Gastroesophageal sphincter (tissue), 4 donors: ENCODE measurements around the gene TMA7. TPM values are rescaled to one million over a fixed set of nuclear protein-coding genes. Genes with fewer than 3 reads are reported as not detected.

ENCODE experiments used
- ATAC-seq: fragments of 150-250 bp; one replicate; pipeline ENCODE4 v1.9.1; 2016; ENCODE audit warnings: mild to moderate bottlenecking, moderate library complexity
- H3K27ac ChIP-seq, 4 donors: fragments of 200-600 bp; sonication (generic) in 3 of 4; 1 replicate in 3 of 4; 2 replicates in 1 of 4; pipeline ENCODE4 v1.5.1; 2016 to 2019
- H3K27me3 ChIP-seq: fragments of 200-600 bp; sonication (generic); one replicate; pipeline ENCODE4 v1.5.1; 2019
- H3K36me3 ChIP-seq, 2 donors: fragments of 200-600 bp; sonication (generic); one replicate each; pipeline ENCODE4 v1.5.1; 2019; ENCODE audit warnings: control low read depth in 1 of 2
- H3K4me1 ChIP-seq, 3 donors: fragments of 200-600 bp; sonication (generic); 1 replicate in 2 of 3; 2 replicates in 1 of 3; pipeline ENCODE4 v1.5.1; 2016 to 2019; ENCODE audit warnings: control low read depth in 2 of 3
- H3K4me3 ChIP-seq, 2 donors: fragments of 200-600 bp; sonication (generic); one replicate each; pipeline ENCODE4 v1.5.1; 2019; ENCODE audit warnings: mild to moderate bottlenecking in 1 of 2, moderate library complexity in 1 of 2
- H3K9me3 ChIP-seq, 3 donors: fragments of 200-600 bp; sonication (generic); one replicate each; pipeline ENCODE4 v1.5.1; 2017 to 2019; ENCODE audit warnings: control low read depth in 2 of 3
- CTCF ChIP-seq, 4 experiments: fragments of 200-600 bp in 2 of 4; fragments of 450-650 bp in 2 of 4; sonication (generic) in 1 of 4; IDR thresholded peaks; one replicate each; pipeline ENCODE4 v1.5.1; 2017 to 2019; ENCODE audit warnings: antibody characterized with exemption in 4 of 4, mild to moderate bottlenecking in 2 of 4, moderate library complexity in 2 of 4
- EP300 ChIP-seq: sonication (generic); formaldehyde crosslinking; IDR thresholded peaks from one replicate; pipeline ENCODE4 v1.6.1; 2017; ENCODE audit warnings: antibody characterized with exemption, mild to moderate bottlenecking
- POLR2A ChIP-seq, 2 donors: fragments of 450-650 bp; IDR thresholded peaks; one replicate each; pipeline ENCODE4 v1.6.1; 2017; ENCODE audit warnings: antibody characterized with exemption in 2 of 2, mild to moderate bottlenecking in 2 of 2, moderate library complexity in 1 of 2
- POLR2AphosphoS5 ChIP-seq: sonication (generic); formaldehyde crosslinking; IDR thresholded peaks from one replicate; pipeline ENCODE4 v1.6.1; 2017; ENCODE audit warnings: antibody characterized with exemption
- WGBS, 2 donors: methylation state at CpG; one replicate each; pipeline ENCODE4 v1.1.5; 2018; ENCODE audit warnings: low coverage in 1 of 2; 5-methylcytosine and 5-hydroxymethylcytosine counted together
- total RNA-seq, 4 donors: library from RNA; depleted of rRNA; stranded (reverse); fragments of >200 nt; gene quantifications; one replicate each; pipeline ENCODE4 v1.1.0, GENCODE V29; 2016

TMA7 gene
- total RNA-seq, 4 donors from 2014 or later, result 200 to 329 (median 260) TPM

GRCh38 chr3:48435223-48435595 lies 4.8 kb upstream of the TMA7 start:
- Histone ChIP-seq H3K36me3 (peaks cover 0 to 13% of the 10 kb centered on the region in 2 donors), H3K27ac (peak overlapping the region; percentile 69 to 99 (median 92)), H3K27me3 (no peaks in the 10 kb centered on the region), H3K4me3 (no peak overlapping the region), H3K9me3 (no peaks in the 10 kb centered on the region), H3K4me1 (peaks cover 6 to 63% (median 29%) of the 10 kb centered on the region in 3 donors)
- 38 to 96% methylated on average over 1 to 4 of the region's 4 CpGs for WGBS, 2 donors
- ATAC-seq, result no peak
- TF ChIP-seq POLR2A (IDR thresholded peaks at IDR 0.05) (no peak), POLR2AphosphoS5 (no peak), CTCF (IDR thresholded peaks at IDR 0.05) (no peak), EP300 (no peak)

- Histone ChIP-seq H3K4me1 (peaks cover 2 to 60% (median 24%) of the 10 kb centered on the region in 3 donors), H3K27me3 (no peaks in the 10 kb centered on the region), H3K9me3 (no peaks in the 10 kb centered on the region), H3K27ac (peak overlapping the region; percentile 69 to 99 (median 92)), H3K36me3 (peaks cover 0 to 13% of the 10 kb centered on the region in 2 donors), H3K4me3 (no peak overlapping the region)
- ATAC-seq, result peak; percentile 49
- 36 to 48% methylated on average over 3 to 4 of the region's 7 CpGs for WGBS, 2 donors
- TF ChIP-seq POLR2AphosphoS5 (peak; percentile 19), EP300 (no peak), CTCF (IDR thresholded peaks at IDR 0.05) (peak in 3 of 4 experiments; percentile 98 to 99 (median 99))
Measured at GRCh38 chr3:48435774-48436476, 4.1 kb upstream of the TMA7 start.

- no peak for TF ChIP-seq POLR2A (IDR thresholded peaks at IDR 0.05)
- no peak for TF ChIP-seq CTCF (IDR thresholded peaks at IDR 0.05)
- TF ChIP-seq POLR2AphosphoS5, result no peak
- TF ChIP-seq EP300, result no peak
- H3K27me3 ChIP-seq, result no peaks in the 10 kb centered on the region
- peaks cover 0 to 17% of the 10 kb centered on the region in 2 donors for H3K36me3 ChIP-seq
- WGBS, 2 donors, result 50% methylated on average over 1 of the region's 1 CpG
- no peaks in the 10 kb centered on the region for H3K9me3 ChIP-seq
- ATAC-seq, result no peak
- H3K4me3 ChIP-seq, result no peak overlapping the region
- H3K4me1 ChIP-seq, result peaks cover 2 to 64% (median 29%) of the 10 kb centered on the region in 3 donors
- peak overlapping the region in 3 of 4 donors; percentile 59 to 99 (median 98) for H3K27ac ChIP-seq
Measured at GRCh38 chr3:48436477-48436787, 3.6 kb upstream of the TMA7 start.

- 70 to 78% methylated on average over 7 of the region's 7 CpGs for WGBS, 2 donors
- H3K27ac ChIP-seq, result peak overlapping the region in 2 of 4 donors; percentile 98 to 99
- no peak overlapping the region for H3K4me3 ChIP-seq
- peaks cover 0 to 18% of the 10 kb centered on the region in 2 donors for H3K36me3 ChIP-seq
- ATAC-seq, result no peak
- TF ChIP-seq POLR2AphosphoS5 (no peak), CTCF (IDR thresholded peaks at IDR 0.05) (no peak), POLR2A (IDR thresholded peaks at IDR 0.05) (no peak), EP300 (no peak)
- no peaks in the 10 kb centered on the region for H3K9me3 ChIP-seq
- peaks cover 2 to 68% (median 34%) of the 10 kb centered on the region in 3 donors for H3K4me1 ChIP-seq
- no peaks in the 10 kb centered on the region for H3K27me3 ChIP-seq
Measured at GRCh38 chr3:48436855-48437254, 3.2 kb upstream of the TMA7 start.

GRCh38 chr3:48437812-48438211 lies 2.2 kb upstream of the TMA7 start:
- ATAC-seq, result no peak
- Histone ChIP-seq H3K27ac (no peak overlapping the region), H3K4me3 (no peak overlapping the region), H3K4me1 (peaks cover 2 to 72% (median 35%) of the 10 kb centered on the region in 3 donors), H3K27me3 (no peaks in the 10 kb centered on the region), H3K36me3 (peaks cover 0 to 19% of the 10 kb centered on the region in 2 donors), H3K9me3 (no peaks in the 10 kb centered on the region)
- TF ChIP-seq POLR2A (IDR thresholded peaks at IDR 0.05) (no peak), EP300 (no peak), POLR2AphosphoS5 (no peak), CTCF (IDR thresholded peaks at IDR 0.05) (no peak)
- whole genome bisulfite sequencing, 2 donors, result 76 to 86% methylated on average over 4 of the region's 4 CpGs
